ENCODE measurements around the gene ARSK. TPM values are rescaled to one million over a fixed set of nuclear protein-coding genes. Genes with fewer than 3 reads are reported as not detected.

ARSK gene
- total and polyA plus RNA-seq, 10 of the 15 experiments (the other 5 are each of a cell fraction or from before 2014, with no cell fraction given), result 1.6 to 9.5 (median 5.8) TPM

DNA sequence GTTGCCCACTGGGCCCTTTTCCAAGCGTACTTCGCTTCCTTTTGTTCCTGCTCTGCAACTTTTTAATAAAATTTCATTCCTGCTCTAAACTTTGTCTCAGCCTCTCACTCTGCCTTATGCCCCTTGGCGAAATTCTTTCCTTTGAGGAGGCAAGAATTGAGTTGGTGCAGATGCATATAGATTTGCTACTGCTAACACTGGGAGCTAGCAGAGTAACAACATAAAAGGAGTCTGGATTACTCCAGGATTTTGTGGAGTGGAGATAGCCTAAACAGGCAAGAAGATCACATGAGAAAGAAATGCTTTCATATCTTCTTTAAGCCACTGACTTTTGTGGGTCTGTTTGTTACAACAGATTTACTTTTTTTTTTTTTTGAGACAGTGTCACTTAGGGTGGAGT, 78.8 kb downstream of the ARSK start:
- RAD21 ChIA-PET (ENCODE audit: unreplicated experiment), result no interaction called here
- Histone ChIP-seq H3K4me1 (ENCODE audit: control insufficient read depth, insufficient read depth, low read length) (peaks cover 8% of the 10 kb centered on the region; the same call in 1 of the 2 replicates), H3K4me3 (no peak overlapping the region), H2AFZ (ENCODE audit: control insufficient read depth, low read depth, low read length) (no peak overlapping the region), H3K4me2 (ENCODE audit: control insufficient read depth, insufficient read depth) (no peak overlapping the region), H3K36me3 (ENCODE audit: control insufficient read depth in 2 of 2, insufficient read depth in 2 of 2, low read length in 1 of 2) (no peaks in the 10 kb centered on the region), H3K27ac (ENCODE audit: control insufficient read depth, insufficient read depth) (no peak overlapping the region), H3K9me3 (replicated peaks; ENCODE audit: control insufficient read depth, insufficient read depth, low read length) (peaks cover 6% of the 10 kb centered on the region; the same call in 2 of the 3 replicates), H3K79me2 (ENCODE audit: control insufficient read depth, insufficient read depth, low read length) (no peaks in the 10 kb centered on the region), H4K20me1 (ENCODE audit: control insufficient read depth, insufficient read depth) (no peaks in the 10 kb centered on the region), H3K27me3 (replicated peaks in 1 of 2; ENCODE audit: control insufficient read depth in 2 of 2, insufficient read depth in 2 of 2, low read length in 1 of 2) (no peaks in the 10 kb centered on the region), H3K9ac (ENCODE audit: control insufficient read depth, insufficient read depth, low read length) (no peak overlapping the region)
- SMC1A ChIA-PET (ENCODE audit: uncharacterized antibody, unreplicated experiment), result interaction anchor here (1.6 kb wide), 1 partner anchor 9 kb away, joined by 6 read pairs; no protein-coding TSS in a partner anchor
- WGBS (ENCODE audit: insufficient coverage, insufficient replicate concordance, low lambda C conversion rate, missing lambda C conversion rate), result 95% methylated on average over 3 of the region's 3 CpGs
- no peak for ATAC-seq
- no peak for FAIRE-seq
- intact Hi-C loops (cut with micrococcal nuclease; ENCODE audit: unreplicated experiment), result no loop called here
- in situ Hi-C loops (cut with MboI), result no loop called here
- BruUV-seq (replicated peaks), result no TSS peak
- POLR2A ChIA-PET, result no interaction called here
- no peak for DNase-seq (ENCODE audit: low read depth, low spot score)
- CTCF ChIA-PET, result interaction anchor here (1.6 kb wide), 1 partner anchor 325 kb away, joined by 5 read pairs; no protein-coding TSS in a partner anchor
- TF ChIP-seq CREM (IDR thresholded peaks at IDR 0.05; ENCODE audit: low read depth) (no peak), NFYB (IDR thresholded peaks at IDR 0.05; ENCODE audit: insufficient read depth, low read depth, low read length) (no peak), TARDBP (IDR thresholded peaks at IDR 0.05; ENCODE audit: borderline replicate concordance) (no peak), SIX5 (IDR thresholded peaks at IDR 0.05; ENCODE audit: low read depth, low read length, severe bottlenecking) (no peak), NR2F1 (conservative IDR thresholded peaks at IDR 0.05) (no peak), MTA2 (IDR thresholded peaks at IDR 0.05; ENCODE audit: low read depth) (no peak), NFXL1 (IDR thresholded peaks at IDR 0.05; ENCODE audit: borderline replicate concordance) (no peak), KLF5 (IDR thresholded peaks at IDR 0.05; ENCODE audit: partially characterized antibody) (no peak), ZZZ3 (IDR thresholded peaks at IDR 0.05; ENCODE audit: control insufficient read depth, insufficient read length, low read depth) (no peak), POU2F2 (IDR thresholded peaks at IDR 0.05; ENCODE audit: borderline replicate concordance, low read depth, low read length) (no peak), ZNF217 (IDR thresholded peaks at IDR 0.05) (no peak)
- TF ChIP-seq, protein P1, sequence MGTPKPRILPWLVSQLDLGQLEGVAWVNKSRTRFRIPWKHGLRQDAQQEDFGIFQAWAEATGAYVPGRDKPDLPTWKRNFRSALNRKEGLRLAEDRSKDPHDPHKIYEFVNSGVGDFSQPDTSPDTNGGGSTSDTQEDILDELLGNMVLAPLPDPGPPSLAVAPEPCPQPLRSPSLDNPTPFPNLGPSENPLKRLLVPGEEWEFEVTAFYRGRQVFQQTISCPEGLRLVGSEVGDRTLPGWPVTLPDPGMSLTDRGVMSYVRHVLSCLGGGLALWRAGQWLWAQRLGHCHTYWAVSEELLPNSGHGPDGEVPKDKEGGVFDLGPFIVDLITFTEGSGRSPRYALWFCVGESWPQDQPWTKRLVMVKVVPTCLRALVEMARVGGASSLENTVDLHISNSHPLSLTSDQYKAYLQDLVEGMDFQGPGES (IDR thresholded peaks at IDR 0.05), result no peak

Data from GM12878 (cell line).